ENCODE measurements around the gene CCL2. TPM values are rescaled to one million over a fixed set of nuclear protein-coding genes. Genes with fewer than 3 reads are reported as not detected.
A peak's percentile ranks its signal among the peaks of the same experiment; 100 is the strongest.

CCL2 gene
- total RNA-seq, 1 donor from 2014 or later: 27.7 TPM

DNA sequence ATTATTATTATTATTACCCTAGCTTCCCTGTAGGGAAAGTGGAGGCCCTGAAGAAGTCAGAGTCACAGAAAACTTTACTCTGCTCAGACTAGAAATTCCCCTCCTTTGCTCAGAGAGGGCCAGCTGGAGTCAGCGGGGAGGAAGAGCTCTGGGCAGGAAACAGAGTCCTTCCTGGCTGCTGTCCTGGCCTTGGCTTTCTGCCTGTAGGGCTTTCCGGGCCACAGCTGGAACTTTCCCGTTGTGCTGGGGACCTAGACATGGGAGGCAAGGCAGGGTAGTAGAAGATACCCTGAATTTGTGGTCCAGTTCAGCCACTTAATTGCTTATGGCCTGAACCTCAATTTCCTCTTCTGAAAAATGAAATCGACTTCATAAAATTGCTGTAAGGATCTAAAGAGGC lies 14.0 kb upstream of the CCL2 start:
- DNase-seq (ENCODE audit: low spot score): no peak

DNA sequence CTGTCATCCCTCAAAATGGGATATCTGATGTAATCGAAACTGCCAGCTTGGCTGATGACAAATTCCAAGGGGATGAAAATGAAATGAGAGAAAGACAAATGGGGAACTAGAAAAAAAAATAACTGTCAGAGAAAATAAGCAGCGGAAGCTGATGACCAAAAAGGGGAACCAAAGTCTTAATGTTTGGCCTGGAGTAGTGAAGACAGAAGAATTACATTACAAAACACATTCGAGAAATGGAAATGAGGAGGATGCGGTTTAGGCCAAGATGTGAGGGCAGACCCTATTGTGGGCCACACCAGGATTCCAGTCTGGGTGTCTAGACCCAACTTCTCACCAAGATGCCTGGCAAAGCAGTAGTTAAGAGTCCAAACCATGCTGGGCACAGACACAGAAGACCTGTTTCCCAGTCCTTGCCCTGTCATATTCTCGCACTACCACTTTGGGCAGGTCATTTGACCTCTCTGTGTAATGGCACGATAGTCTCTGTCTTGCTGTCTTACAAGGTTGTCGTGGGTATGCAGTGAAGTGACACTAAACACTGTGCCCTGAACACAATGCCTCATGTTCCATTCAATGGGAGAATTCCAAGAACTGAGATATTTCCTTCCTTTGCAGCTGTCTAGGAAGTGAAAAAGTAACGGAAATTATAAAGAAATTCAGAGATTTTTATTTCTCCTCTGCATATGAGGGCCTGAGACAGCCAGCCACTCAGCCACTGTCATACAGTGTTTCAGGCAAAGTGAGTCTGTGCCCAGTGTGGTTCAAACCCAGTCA lies 12.3 kb upstream of the CCL2 start:
- DNase-seq (ENCODE audit: low spot score): no peak

DNA sequence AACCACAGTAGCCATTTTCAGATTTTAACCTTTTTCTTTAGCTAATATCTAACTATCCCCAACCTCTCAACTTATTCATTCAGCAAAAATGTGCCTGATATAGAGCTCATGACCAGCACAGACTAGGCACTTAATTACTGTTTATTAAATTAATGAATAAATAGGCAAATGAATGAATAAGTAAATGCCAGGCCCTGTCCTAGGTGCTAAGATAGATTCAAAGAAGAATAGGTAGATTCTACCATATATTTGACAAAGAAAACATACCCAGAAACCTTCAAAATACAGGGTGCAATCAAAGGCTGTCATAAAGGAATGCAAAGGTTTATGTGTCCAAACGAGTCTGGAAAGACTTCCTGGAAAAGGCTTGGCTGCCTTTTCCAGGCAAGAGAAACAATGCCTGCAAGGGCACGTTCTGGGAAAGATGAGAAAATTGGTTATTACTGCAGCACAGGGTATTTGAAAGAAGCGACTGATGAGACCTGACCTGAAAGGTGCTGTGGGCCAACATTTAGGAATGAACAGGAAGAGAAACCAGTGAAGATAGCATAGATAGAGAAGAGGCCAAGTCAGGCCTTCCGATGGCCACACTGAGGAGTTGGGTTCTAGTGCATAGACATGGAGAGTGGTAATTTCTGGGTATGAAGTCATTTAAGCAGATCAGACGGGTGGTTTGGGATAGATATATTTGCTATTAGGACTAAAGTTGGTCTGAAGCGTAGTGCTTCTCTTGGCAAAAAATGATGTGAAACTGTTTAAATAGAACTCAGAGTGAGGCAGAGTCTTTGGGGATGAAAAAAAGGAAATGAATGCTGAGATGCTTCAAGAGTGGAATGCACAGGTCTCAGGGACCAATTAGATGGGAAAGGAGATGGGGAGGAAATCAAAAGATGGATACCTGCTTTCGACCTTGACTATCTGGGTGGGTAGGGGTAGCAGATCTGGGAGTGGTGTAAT lies 11.4 kb upstream of the CCL2 start:
- DNase-seq (ENCODE audit: low spot score): no peak

DNA sequence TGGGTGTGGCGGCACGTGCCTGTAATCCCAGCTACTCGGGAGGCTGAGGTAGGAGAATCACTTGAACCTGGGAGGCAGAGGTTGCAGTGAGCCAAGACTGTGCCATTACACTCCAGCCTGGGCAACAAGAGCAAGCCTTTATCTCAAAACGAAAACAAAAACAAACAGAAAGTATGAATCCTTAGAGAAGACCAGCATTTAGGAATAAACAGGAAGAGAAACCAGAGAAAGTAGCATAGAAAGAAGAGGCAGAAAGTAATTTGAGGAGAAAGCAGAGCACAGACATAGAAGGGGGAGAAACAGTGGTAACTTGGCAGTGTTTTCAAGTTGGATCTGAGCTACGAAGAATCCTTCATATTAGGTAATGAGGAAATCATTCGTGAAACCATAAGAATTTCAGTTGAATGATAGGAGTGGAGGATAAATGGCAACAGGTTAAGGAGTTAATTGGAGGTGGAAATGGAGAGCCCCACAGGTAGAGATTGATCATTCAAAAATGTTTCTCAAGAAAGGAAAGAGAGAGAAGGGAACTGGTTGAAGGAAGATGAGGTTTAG lies 9.7 kb upstream of the CCL2 start:
- DNase-seq (ENCODE audit: low spot score): no peak

DNA sequence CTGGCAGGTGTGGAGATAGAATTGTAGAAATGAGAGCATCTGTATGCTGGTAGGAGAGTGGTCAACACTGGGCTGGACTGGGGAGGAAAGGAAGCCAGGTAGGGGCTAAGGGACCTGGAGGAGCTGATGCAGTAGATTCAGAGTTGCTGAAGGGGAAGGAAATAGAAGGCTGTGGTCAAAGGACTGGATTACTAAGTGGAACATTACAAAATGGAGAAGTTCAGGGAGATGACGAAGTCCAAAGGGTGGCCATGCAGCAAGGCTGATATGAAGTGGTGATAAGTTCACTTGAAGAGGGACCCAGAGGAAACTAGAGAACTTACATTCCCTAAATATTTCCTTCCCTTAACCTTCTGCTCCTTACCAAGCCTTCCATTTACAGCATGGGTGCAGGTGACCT lies 8.6 kb upstream of the CCL2 start:
- DNase-seq (ENCODE audit: low spot score): no peak

DNA sequence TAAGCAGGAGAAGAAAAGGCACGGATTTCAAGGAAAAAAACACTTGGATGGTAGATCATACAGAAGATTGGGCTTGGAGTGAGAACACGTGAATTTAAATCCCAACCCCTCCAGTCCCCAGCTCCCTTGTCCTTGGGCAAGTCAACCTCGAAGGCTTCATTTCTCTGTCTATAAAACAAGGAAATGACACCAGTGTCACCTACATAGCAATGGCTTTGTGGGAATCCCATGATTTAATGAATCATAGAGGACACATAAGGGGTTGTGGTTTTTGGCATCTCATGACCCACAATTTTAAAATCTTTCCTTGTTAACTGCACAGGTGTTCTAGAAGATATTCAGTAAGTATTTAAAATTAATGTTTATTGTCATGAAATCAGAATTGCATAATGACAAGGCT lies 8.2 kb upstream of the CCL2 start:
- DNase-seq (ENCODE audit: low spot score): no peak

DNA sequence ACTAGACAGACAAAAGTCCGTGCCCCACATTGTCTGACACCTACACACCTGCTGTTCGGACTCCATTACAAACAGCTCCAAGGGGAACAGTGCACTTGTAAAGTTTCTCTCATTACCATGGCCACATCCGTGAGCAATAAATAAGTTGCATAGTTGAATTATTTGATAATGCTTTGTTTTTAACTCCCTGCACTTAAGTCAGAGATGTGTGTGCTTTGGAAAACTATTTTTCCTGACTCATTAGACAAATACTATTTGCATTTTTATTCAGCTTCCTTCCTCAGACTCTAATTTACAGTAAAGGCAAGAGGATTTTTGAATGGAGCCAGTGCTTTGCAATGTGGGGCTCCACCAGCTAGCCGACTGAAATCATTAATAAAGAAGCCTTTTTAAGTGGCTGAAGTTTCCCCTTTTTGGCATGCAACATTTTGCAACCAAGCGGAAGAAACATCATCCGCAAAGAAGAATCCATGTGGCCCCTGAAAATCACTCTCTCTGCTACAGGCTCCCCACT lies 6.5 kb upstream of the CCL2 start:
- DNase-seq (ENCODE audit: low spot score): no peak

DNA sequence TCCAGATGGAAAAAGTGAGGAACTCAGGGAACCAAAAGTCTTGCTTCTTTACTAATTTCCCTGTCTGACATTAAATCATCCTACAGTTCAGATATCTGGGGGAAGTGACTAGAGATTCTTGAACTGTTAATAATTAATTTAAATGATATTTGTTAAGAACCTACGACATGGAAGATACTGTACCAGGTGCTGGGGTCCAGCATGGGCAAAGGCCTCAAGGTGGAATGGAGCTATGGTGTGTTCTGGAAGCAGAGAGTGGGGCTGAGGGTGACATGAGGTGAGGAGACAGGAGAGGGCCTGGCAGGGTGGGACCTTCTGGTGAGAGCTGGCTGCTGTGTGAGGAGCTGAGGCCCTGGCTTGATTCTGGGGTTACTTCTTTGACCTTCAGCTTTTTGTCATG lies 6.0 kb upstream of the CCL2 start:
- DNase-seq (ENCODE audit: low spot score): no peak

DNA sequence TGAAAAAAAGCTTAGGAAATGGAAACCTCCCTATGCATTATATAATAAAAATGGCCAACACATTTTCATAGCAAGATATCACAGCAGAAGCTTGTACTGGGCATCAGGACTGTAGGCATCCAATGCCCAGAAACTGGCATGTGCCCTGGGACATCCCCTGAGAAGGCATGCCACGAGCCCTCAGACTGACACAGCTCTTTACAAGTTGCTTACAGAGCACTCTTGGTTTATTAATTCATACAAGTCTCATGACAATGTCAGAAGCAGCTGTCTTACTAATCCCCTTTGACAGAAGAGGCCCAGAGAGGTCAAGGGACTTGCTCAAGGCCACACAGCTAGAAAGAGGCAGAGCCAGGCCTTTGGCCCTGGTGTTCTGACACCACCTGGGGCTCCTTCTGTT lies 5.6 kb upstream of the CCL2 start:
- DNase-seq (ENCODE audit: low spot score): no peak

DNA sequence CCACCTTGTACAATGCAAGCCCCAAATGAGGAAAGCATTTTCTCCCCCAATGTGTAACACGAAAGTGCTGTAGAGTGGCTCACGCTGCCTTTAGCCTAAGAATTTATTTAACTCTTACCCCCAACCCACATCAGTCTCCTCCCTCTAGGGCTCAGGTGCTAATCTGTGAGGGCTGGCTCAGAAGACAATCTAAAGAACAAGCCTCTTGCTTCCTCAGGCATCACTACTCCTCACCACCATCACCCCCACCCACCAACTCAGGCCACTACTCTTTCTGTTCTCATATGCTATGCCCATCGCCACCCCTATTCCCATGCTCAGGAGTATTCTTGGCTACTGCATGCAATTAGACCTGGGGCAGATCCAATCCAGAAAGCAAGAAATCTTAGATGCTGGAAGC lies 3.9 kb upstream of the CCL2 start:
- no peak for DNase-seq (ENCODE audit: low spot score)

DNA sequence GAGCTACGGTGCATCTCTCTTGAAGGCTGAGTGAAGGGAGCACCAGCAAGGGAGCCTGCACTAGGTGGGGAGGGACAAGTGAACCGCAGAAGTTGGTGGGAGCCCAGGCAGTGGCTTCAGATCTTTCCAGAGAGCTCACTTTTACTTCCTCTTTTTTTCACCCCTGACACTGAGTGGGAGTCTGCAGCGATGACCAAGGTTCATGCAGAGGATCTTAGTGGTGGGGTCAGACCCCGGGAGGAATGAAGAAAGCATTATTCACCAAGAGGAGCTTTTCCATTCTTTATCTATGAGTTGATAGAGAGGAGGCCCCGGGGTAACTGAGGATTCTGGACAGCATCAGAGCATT lies 3.0 kb upstream of the CCL2 start:
- no peak for DNase-seq (ENCODE audit: low spot score)

DNA sequence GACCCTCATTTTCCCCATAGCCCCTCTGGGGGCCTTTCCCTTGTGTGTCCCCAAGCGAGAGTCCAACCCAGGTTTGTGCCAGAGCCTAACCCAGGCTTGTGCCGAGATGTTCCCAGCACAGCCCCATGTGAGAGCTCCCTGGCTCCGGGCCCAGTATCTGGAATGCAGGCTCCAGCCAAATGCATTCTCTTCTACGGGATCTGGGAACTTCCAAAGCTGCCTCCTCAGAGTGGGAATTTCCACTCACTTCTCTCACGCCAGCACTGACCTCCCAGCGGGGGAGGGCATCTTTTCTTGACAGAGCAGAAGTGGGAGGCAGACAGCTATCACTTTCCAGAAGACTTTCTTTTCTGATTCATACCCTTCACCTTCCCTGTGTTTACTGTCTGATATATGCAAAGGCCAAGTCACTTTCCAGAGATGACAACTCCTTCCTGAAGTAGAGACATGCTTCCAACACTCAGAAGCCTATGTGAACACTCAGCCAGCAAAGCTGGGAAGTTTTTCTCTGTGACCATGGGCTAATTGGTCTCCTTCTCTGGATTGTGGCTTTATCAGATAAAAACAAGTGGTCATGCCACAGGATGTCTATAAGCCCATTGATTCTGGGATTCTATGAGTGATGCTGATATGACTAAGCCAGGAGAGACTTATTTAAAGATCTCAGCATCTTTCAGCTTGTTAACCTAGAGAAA lies 2.5 kb upstream of the CCL2 start:
- peak; percentile 95 for DNase-seq (ENCODE audit: low spot score)

DNA sequence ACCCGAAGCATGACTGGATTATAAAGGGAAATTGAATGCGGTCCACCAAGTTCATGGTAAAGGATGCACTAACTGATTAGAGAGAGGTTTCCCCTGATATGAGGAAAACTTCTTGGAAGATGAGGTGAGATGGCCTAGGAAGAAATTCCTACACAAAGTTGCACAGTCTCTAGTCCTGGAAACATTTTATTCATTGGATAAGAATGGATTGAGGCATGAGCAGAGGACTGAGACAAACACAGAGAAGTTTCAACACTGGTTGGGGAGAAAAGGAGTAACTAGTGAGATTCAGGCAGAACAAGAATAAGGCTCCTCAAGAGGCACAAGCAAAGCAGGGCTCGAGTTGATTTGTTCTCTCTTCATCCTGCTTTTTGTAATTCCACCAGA lies 2.0 kb upstream of the CCL2 start:
- DNase-seq (ENCODE audit: low spot score): no peak

DNA sequence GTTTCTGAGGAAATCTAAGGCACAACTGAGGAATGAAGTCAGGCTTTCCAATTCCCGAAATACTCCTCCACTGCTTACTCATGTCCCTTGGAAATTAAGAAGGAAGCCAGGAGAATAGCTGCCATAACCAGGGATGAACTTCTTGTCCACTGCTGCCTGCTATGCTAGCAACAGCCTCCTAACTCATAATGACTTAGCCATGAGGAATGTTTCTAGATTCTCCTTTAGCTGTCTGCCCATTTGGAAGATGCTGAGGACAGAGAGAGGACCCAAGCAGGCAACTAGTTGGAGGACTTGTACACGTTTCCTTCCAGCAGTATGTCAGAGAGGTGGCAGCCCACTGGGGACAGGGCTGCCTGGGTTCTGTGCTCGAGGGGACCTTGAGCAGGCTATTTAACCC lies 939 bp upstream of the CCL2 start:
- DNase-seq (ENCODE audit: low spot score): peak; percentile 71

DNA sequence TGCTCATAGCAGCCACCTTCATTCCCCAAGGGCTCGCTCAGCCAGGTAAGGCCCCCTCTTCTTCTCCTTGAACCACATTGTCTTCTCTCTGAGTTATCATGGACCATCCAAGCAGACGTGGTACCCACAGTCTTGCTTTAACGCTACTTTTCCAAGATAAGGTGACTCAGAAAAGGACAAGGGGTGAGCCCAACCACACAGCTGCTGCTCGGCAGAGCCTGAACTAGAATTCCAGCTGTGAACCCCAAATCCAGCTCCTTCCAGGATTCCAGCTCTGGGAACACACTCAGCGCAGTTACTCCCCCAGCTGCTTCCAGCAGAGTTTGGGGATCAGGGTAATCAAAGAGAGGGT lies 272 bp downstream of the CCL2 start:
- DNase-seq (ENCODE audit: low spot score): no peak

DNA sequence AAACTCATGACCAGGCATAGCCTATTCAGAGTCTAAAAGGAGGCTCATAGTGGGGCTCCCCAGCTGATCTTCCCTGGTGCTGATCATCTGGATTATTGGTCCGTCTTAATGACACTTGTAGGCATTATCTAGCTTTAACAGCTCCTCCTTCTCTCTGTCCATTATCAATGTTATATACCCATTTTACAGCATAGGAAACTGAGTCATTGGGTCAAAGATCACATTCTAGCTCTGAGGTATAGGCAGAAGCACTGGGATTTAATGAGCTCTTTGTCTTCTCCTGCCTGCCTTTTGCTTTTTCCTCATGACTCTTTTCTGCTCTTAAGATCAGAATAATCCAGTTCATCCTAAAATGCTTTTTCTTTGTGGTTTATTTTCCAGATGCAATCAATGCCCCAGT lies 756 bp downstream of the CCL2 start:
- no peak for DNase-seq (ENCODE audit: low spot score)

DNA sequence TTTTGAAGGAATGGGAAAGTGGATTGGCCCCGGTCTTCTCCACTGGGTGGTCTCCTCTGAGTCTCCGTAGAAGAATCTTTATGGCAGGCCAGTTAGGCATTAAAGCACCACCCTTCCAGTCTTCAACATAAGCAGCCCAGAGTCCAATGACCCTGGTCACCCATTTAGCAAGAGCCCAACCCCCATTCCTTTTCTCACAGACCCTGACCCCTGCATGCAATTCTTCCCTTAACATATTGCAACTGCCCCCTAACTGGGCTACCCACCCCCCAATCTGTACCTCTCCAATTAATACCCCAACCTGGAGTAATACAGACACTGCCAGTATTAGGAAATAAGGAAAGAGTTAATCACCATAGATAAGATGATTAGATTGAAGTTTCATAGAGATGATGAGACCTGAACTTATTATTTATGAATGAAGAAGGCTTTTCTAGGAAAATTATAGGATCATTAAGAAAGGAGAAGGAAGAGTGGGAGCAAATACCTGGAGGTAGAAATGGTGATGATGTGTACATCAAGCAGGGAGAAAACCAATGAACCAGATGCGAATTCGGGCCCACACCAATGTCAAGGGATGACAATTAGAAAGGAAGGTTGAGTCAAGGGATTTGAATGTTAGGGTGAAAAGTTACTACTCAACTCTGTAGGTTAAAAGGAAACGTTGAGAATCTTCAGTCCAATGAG lies 2.4 kb downstream of the CCL2 start:
- DNase-seq (ENCODE audit: low spot score): no peak

DNA sequence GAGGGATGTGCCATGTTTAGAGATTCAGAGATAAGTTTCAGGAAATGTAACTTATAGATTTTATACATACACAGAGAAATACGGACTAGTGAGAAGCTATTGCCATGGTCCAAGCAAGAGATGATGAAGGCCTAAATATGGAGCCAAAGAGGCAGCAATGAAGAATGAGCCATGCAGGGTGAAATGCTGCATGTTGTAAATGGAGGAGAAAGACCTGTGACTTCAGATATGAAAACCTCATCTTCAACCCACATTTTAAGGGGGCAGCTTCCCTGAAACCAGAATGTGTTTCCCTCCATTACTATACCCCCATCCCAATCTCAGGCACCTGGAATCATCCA lies 2.9 kb downstream of the CCL2 start:
- DNase-seq (ENCODE audit: low spot score): no peak

DNA sequence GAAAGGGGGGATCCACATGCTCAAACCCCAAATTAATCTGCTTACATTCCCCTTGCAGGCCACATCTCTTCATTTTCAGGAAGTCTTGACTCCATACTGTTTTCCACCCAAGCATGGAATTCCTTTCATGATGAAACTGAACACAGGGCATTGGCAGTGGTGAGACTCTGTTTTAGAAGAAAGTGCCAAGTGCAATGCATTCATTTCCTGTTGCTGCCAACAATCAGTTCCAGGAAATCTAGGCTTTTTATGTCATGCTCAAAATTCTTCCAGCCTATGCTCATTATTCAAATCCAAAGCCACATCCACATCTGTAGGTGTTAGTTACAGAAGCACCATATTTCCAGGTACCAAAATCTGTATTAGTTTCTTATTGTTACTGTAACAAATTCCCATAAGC lies 4.1 kb downstream of the CCL2 start:
- no peak for DNase-seq (ENCODE audit: low spot score)

DNA sequence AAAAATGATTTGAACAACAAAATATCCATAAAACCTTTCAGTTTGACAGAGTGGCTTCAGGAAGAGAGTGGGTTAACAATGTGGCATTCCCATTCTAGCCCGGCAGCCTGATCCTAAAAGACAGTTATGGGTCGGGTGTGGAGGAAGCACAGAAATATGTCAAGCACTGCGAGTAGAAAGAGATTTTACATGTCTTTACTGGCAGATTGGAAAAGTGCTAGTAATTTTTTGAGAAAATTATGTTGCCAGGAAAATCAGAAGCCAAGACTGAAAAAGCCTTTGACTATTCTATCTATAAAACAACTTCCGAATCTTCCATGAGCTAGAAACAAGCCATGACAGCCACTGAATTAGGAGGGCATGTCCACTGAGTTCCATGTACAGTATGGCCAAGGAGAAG lies 5.8 kb downstream of the CCL2 start:
- no peak for DNase-seq (ENCODE audit: low spot score)

DNA sequence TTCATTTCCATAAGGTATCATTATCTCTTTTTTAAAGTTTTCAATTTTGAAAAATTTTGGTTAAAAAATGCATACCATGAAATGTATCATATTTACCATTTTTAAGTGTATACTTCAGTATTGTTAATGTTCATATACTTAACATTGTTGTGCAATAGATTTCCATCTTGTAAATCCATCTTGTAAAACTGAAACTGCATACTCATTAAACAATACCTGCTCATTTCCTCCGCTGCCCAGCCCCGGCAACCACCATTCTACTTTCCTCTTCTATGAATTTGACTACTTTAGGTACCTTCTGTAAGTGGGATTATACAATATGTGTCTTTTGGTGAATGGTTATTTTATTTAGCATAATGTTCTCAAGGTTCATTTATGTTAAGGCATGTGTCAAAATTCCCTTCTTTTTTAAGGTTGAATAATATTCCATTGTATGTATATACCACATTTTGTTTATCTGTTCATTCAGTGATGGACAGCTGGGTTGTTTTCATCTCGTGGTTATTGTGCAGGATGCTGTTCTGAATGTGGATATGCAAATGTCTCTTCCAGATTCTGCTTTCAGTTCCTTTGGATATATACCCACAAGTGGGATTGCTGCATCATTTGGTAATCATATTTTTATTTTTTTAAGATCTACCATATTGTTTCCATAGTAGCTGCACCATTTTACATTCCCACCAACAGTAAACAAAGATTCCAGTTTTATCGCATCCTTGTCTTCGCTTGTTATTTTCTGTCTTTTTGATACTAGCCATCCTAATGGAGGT lies 6.7 kb downstream of the CCL2 start:
- no peak for DNase-seq (ENCODE audit: low spot score)
